ENCODE data around the gene ARMC9. TPM values are rescaled to one million over a fixed set of nuclear protein-coding genes. Genes with fewer than 3 reads are reported as not detected.
"Not testable (repeated sequence)": the region's sequence is repeated elsewhere in the genome, so short reads cannot be mapped to it uniquely, and the experiment has no call there.

Gene ARMC9
- total RNA-seq, 2 experiments from 2014 or later, result 3.0 TPM

GRCh38 chr2:231168460-231169139, 29.8 kb upstream of the ARMC9 start:
- Mint-ChIP-seq H3K4me3 (no peak overlapping the region), H3K36me3 (peaks cover 61% of the 10 kb centered on the region), H3K4me1 (ENCODE audit: low read depth) (peaks cover 29% of the 10 kb centered on the region), H3K27ac (peak overlapping the region; percentile 53), H3K27me3 (no peaks in the 10 kb centered on the region), H3K9me3 (no peaks in the 10 kb centered on the region)
- POLR2A ChIA-PET, result no interaction called here
- CTCF ChIA-PET, result interaction anchor here (1.2 kb wide), 1 partner anchor 18 kb away, joined by 3 read pairs; no protein-coding TSS in a partner anchor
- intact Hi-C loops (cut with micrococcal nuclease), result no loop called here
- DNase-seq, result no peak

- Mint-ChIP-seq H3K9me3 (no peaks in the 10 kb centered on the region), H3K4me3 (no peak overlapping the region), H3K36me3 (peaks cover 61% of the 10 kb centered on the region), H3K27ac (peak overlapping the region; percentile 19), H3K4me1 (ENCODE audit: low read depth) (peaks cover 29% of the 10 kb centered on the region), H3K27me3 (no peaks in the 10 kb centered on the region)
- intact Hi-C loops (cut with micrococcal nuclease), result no loop called here
- CTCF ChIA-PET, result no interaction called here
- POLR2A ChIA-PET, result no interaction called here
- no peak for DNase-seq
Observed at GRCh38 chr2:231169488-231169887, 28.9 kb upstream of the ARMC9 start.

- ChIA-PET CTCF (interaction anchor here (1.2 kb wide), 1 partner anchor 237 kb away, joined by 3 read pairs; no protein-coding TSS in a partner anchor), POLR2A (no interaction called here)
- Mint-ChIP-seq H3K9me3 (no peaks in the 10 kb centered on the region), H3K4me1 (ENCODE audit: low read depth) (peaks cover 29% of the 10 kb centered on the region), H3K36me3 (peaks cover 59% of the 10 kb centered on the region), H3K27me3 (no peaks in the 10 kb centered on the region), H3K4me3 (no peak overlapping the region), H3K27ac (no peak overlapping the region)
- intact Hi-C loops (cut with micrococcal nuclease), result no loop called here
- DNase-seq, result no peak
Observed at GRCh38 chr2:231170055-231170454, 28.4 kb upstream of the ARMC9 start.

- intact Hi-C loops (cut with micrococcal nuclease), result no loop called here
- H3K27ac Mint-ChIP-seq, result no peak overlapping the region
- H3K27me3 Mint-ChIP-seq, result no peaks in the 10 kb centered on the region
- ChIA-PET POLR2A (no interaction called here), CTCF (no interaction called here)
- H3K9me3 Mint-ChIP-seq, result no peaks in the 10 kb centered on the region
- peaks cover 54% of the 10 kb centered on the region for H3K36me3 Mint-ChIP-seq
- DNase-seq, result no peak
- no peak overlapping the region for H3K4me3 Mint-ChIP-seq
- peaks cover 26% of the 10 kb centered on the region for H3K4me1 Mint-ChIP-seq (ENCODE audit: low read depth)
Observed at GRCh38 chr2:231172025-231172424, 26.4 kb upstream of the ARMC9 start.

- H3K9me3 Mint-ChIP-seq, result no peaks in the 10 kb centered on the region
- no peaks in the 10 kb centered on the region for H3K27me3 Mint-ChIP-seq
- no peak overlapping the region for H3K27ac Mint-ChIP-seq
- no peak overlapping the region for H3K4me3 Mint-ChIP-seq
- DNase-seq, result no peak
- POLR2A ChIA-PET, result no interaction called here
- peaks cover 41% of the 10 kb centered on the region for H3K36me3 Mint-ChIP-seq
- intact Hi-C loops (cut with micrococcal nuclease), result no loop called here
- CTCF ChIA-PET, result no interaction called here
- H3K4me1 Mint-ChIP-seq (ENCODE audit: low read depth), result peaks cover 14% of the 10 kb centered on the region
Observed at GRCh38 chr2:231174211-231174651, 24.2 kb upstream of the ARMC9 start.

- POLR2A ChIA-PET, result no interaction called here
- Mint-ChIP-seq H3K27me3 (no peaks in the 10 kb centered on the region), H3K27ac (no peak overlapping the region), H3K9me3 (no peaks in the 10 kb centered on the region), H3K36me3 (peaks cover 25% of the 10 kb centered on the region), H3K4me1 (ENCODE audit: low read depth) (peaks cover 16% of the 10 kb centered on the region), H3K4me3 (no peak overlapping the region)
- DNase-seq, result no peak
- CTCF ChIA-PET, result interaction anchor here (0.6 kb wide), 1 partner anchor 884 kb away, joined by 3 read pairs; no protein-coding TSS in a partner anchor
- intact Hi-C loops (cut with micrococcal nuclease), result no loop called here
Observed at GRCh38 chr2:231176066-231176465, 22.4 kb upstream of the ARMC9 start.

GRCh38 chr2:231177156-231178025, 21.0 kb upstream of the ARMC9 start:
- Mint-ChIP-seq H3K9me3 (no peaks in the 10 kb centered on the region), H3K4me1 (ENCODE audit: low read depth) (peaks cover 16% of the 10 kb centered on the region), H3K4me3 (no peak overlapping the region), H3K36me3 (peaks cover 16% of the 10 kb centered on the region), H3K27ac (peak overlapping the region; percentile 6), H3K27me3 (no peaks in the 10 kb centered on the region)
- intact Hi-C loops (cut with micrococcal nuclease), result no loop called here
- CTCF ChIA-PET, result no interaction called here
- POLR2A ChIA-PET, result no interaction called here
- DNase-seq, result no peak

GRCh38 chr2:231178805-231179204, 19.6 kb upstream of the ARMC9 start:
- POLR2A ChIA-PET; H3K4me3 Mint-ChIP-seq; H3K27ac Mint-ChIP-seq; DNase-seq; H3K27me3 Mint-ChIP-seq; H3K9me3 Mint-ChIP-seq; intact Hi-C loops (cut with micrococcal nuclease): not testable (repeated sequence)
- CTCF ChIA-PET, result interaction anchor here (0.7 kb wide), 1 partner anchor 175 kb away, joined by 3 read pairs; no protein-coding TSS in a partner anchor
- peaks cover 12% of the 10 kb centered on the region for H3K36me3 Mint-ChIP-seq
- peaks cover 16% of the 10 kb centered on the region for H3K4me1 Mint-ChIP-seq (ENCODE audit: low read depth)

- Mint-ChIP-seq H3K27me3 (no peaks in the 10 kb centered on the region), H3K27ac (no peak overlapping the region), H3K4me1 (ENCODE audit: low read depth) (peaks cover 14% of the 10 kb centered on the region), H3K4me3 (no peak overlapping the region), H3K36me3 (no peaks in the 10 kb centered on the region), H3K9me3 (no peaks in the 10 kb centered on the region)
- CTCF ChIA-PET, result interaction anchor here (0.6 to 1.3 kb wide), 2 partner anchors 12 to 78 kb away, joined by 3 to 4 read pairs; no protein-coding TSS in a partner anchor
- POLR2A ChIA-PET, result no interaction called here
- DNase-seq, result no peak
- intact Hi-C loops (cut with micrococcal nuclease), result no loop called here
Observed at GRCh38 chr2:231181860-231182512, 16.4 kb upstream of the ARMC9 start.

GRCh38 chr2:231182513-231182899, 15.9 kb upstream of the ARMC9 start:
- no peaks in the 10 kb centered on the region for H3K36me3 Mint-ChIP-seq
- H3K4me3 Mint-ChIP-seq, result no peak overlapping the region
- no peak overlapping the region for H3K27ac Mint-ChIP-seq
- DNase-seq, result no peak
- ChIA-PET CTCF (interaction anchor here (0.6 to 1.3 kb wide), 3 partner anchors 12 to 146 kb away, joined by 3 to 4 read pairs (median 3); no protein-coding TSS in a partner anchor), POLR2A (no interaction called here)
- intact Hi-C loops (cut with micrococcal nuclease), result no loop called here
- H3K27me3 Mint-ChIP-seq, result no peaks in the 10 kb centered on the region
- peaks cover 9% of the 10 kb centered on the region for H3K4me1 Mint-ChIP-seq (ENCODE audit: low read depth)
- H3K9me3 Mint-ChIP-seq, result no peaks in the 10 kb centered on the region

GRCh38 chr2:231183851-231184250, 14.6 kb upstream of the ARMC9 start:
- Mint-ChIP-seq H3K9me3 (no peaks in the 10 kb centered on the region), H3K4me3 (no peak overlapping the region), H3K4me1 (ENCODE audit: low read depth) (peaks cover 6% of the 10 kb centered on the region), H3K27ac (no peak overlapping the region), H3K27me3 (peaks cover 4% of the 10 kb centered on the region), H3K36me3 (no peaks in the 10 kb centered on the region)
- CTCF ChIA-PET, result no interaction called here
- DNase-seq, result no peak
- intact Hi-C loops (cut with micrococcal nuclease), result no loop called here
- POLR2A ChIA-PET, result no interaction called here

- intact Hi-C loops (cut with micrococcal nuclease), result no loop called here
- Mint-ChIP-seq H3K4me1 (ENCODE audit: low read depth) (peaks cover 6% of the 10 kb centered on the region), H3K27me3 (peaks cover 6% of the 10 kb centered on the region), H3K36me3 (no peaks in the 10 kb centered on the region), H3K27ac (no peak overlapping the region), H3K4me3 (no peak overlapping the region), H3K9me3 (no peaks in the 10 kb centered on the region)
- CTCF ChIA-PET, result no interaction called here
- POLR2A ChIA-PET, result no interaction called here
- no peak for DNase-seq
Observed at GRCh38 chr2:231184319-231184718, 14.1 kb upstream of the ARMC9 start.

Data from activated CD4-positive, alpha-beta memory T cell treated with anti-CD3 and anti-CD28 coated beads for 36 hours (primary cell).